Eye (tissue), 1 donor: Measurements from ENCODE around the gene SIPA1L3.
A peak's percentile ranks its signal among the peaks of the same experiment; 100 is the strongest.
"Not testable (repeated sequence)": the region's sequence is repeated elsewhere in the genome, so short reads cannot be mapped to it uniquely, and the experiment has no call there.

Experiments
- DNase-seq: peaks from one replicate; pipeline ENCODE4 v3.0.0-alpha.2; 2015

The SIPA1L3 gene

DNA sequence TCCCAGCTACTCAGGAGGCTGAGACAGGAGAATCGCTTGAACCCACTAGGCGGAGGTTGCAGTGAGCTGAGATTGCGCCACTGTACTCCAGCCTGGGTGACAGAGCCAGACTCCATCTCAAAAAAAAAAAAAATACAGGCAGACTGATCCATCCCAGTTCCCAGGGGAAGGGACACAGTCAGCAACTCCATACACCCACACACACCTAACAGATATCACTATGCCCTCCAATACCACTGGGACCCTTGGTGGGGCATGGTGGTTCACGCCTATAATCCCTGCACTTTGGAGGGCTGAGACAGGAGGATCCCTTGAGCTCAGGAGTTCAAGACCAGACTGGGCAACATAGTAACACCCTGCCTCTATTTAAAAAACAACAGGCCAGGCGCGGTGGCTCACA lies 314.4 kb downstream of the SIPA1L3 start:
- DNase-seq, result no peak

DNA sequence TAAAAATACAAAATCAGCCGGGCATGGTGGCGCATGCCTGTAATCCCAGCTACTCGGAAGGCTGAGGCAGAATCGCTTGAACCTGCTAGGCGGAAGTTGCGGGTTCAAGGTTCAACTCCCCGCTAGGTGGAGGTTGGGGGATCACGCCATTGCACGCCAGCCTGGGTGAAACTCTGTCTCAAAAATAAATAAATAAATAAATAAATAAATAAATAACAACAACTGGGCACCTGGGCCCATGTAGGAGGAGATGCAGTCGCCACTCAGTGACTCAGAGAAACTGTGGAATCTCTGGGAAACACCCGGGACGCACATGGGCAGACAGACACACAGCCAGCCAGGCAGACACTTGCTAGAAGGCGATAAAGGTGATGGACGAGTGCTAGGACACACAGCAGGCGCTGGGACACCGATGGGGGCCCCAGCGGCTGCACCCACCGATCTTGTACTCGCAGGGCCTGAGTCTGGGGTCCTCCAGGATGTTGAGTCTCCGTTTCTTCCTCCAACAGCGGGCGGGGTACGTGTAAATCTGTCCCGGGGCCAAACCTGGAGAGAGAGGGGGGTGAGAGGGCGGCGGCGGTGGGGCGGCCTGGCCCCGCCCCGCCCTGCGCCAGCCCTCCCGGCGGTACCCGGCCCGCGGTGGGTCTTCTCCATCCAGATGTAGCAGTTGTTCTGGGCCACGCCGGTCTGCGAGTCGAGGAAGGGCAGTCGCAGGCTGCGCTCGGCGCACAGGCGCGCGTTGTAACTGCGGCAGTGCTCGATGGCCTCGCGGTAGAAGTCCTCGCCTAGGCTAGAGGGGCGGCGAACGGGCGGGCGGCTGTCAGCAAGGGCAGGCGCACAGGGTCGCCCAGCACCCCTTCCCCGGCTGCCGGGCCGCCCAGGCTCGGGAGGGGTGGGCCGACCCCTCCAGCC lies 315.2 kb downstream of the SIPA1L3 start:
- DNase-seq, result no peak

DNA sequence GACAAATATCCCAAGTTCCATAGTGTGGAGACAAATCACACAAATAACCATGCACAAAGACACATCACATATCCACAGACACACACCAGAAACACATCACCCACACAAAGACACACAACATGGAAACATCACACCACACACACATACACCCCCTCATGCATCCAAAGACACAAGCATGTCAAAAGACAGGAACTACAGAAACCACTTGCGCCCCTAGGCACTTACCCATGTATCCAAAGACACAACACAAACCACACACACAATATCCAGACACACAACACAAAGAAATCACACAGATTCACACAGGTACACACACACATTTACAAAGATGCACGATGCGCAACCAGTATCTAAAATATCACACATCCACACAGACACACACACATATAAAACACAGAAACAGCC lies 316.1 kb downstream of the SIPA1L3 start:
- DNase-seq, result no peak

DNA sequence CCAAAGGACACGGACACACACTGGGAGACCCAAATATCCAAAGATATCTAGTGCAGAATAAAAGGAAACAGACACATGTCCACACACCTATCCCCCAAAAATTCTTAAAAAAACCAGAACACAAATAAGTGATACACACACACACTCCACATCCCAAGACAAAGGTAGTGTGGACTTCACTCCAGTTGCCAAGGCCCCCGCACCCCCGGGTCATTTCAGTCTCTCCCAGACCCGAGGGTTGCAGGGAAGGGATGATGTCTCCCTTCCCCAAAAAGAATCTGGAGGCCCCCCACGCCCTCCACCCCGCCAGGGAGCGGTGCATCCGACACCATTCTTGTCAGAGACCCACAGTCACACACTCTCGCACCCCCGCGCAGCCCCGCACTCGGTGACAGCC lies 316.6 kb downstream of the SIPA1L3 start:
- DNase-seq, result no peak

DNA sequence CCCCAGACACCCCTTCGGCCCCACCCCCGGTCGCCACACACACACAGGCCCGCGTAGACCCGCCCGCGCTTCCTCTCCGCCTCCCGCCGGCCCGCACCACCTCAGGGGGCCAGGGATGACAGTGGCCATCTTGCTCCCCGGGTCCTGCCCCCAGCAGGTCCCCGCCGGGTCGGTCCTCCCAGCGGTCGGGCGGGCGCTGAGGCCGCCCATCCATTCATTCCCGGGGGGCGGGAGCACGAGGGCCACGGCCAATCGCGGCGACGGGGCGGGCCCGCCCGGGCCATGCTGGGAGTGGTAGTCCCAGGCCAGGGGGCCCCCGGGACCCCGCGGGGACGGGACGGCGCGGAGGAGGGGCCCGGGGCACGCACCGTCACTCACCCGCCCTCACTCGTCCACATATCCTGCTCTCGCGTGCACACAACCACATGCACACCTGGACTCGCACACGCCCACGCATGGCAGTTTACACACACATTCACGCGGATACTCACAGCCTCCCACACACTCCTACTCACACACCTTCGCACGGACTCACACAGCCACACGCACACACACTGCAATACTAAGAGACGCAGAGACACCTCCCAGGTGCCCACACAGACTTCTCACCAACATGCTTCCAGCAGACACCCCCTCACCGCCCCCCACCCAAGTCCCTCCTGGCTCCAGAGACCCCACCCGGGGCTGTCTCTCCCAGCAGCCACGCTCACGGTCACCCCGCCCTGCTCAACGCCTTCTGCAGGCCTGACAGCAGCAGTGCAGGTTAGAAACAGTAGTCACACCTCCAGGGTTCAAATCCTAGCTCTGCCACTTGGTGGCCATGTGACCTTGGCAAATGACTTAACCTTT lies 317.2 kb downstream of the SIPA1L3 start, which contains the start of gene DPF1:
Gene DPF1 (minus strand): TSS at position 209 of the 849 bp plus-strand sequence. CDS start 80 bp downstream, at position 129.
- peak; percentile 87 for DNase-seq

DNA sequence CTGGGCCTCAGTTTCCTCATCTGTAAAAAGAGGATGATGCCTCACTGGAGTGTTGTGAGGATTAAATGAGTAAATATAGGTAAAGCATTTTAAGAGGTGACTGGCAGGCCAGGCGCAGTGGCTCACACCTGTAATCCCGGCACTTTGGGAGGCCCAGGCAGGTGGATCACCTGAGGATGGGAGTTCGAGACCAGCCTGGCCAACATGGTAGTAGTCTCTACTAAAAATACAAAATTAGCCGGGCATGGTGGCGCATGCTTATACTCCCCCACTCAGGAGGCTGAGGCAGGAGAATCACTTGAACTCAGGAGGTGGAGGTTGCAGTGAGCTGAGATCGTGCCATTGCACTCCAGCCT lies 317.8 kb downstream of the SIPA1L3 start:
- DNase-seq, result not testable (repeated sequence)

DNA sequence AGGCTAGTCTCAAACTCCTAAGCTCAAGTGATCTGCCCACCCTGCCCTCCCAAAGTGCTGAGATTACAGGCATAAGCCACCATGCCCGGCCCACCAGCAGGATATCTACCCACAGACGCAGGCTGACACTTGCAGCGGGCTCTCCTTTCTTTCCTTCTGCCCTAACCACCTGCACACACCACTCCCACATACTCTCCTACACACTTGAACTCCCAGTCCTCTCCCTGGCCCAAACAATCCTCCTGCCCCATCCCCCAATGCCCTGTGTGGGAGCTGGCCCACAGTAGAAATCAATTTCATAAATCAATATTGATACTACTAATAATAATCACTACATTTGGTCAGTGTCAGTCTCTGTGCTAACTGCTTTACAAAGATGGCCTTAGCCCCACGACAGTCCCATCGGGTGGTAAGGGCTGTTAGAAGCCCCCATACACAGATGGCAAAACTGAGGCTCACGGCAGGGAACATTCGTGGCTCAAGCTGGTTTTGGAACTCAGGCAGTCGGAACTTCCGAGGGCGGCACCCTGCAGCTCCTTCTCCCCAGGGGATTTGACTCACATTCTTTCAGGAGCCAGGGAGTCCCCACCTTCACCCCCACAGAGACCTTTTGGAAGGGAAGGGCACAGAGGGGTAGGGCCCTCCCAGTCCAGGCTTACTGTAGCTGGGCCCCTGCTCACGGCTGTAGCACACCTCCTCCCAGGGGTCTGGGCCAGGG lies 320.4 kb downstream of the SIPA1L3 start:
- no peak for DNase-seq

DNA sequence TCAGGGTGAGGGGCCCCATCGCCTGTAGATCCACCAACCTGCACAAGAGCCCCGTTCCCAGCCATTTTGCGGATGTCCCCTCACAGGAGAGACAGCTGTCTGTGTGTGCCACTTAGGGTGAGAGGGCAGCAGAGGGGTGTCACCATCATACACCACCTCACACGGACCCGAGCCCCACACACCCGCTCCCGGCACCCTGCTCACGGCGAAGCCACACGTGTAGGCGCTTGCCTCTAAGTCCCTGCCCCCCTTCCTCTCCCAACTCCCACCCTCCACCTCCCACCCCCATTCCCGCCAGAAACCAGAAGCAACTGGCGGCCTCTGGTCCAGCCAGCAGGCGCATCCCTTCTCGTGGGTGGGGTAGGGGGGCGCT lies 321.0 kb downstream of the SIPA1L3 start:
- DNase-seq, result peak; percentile 71

DNA sequence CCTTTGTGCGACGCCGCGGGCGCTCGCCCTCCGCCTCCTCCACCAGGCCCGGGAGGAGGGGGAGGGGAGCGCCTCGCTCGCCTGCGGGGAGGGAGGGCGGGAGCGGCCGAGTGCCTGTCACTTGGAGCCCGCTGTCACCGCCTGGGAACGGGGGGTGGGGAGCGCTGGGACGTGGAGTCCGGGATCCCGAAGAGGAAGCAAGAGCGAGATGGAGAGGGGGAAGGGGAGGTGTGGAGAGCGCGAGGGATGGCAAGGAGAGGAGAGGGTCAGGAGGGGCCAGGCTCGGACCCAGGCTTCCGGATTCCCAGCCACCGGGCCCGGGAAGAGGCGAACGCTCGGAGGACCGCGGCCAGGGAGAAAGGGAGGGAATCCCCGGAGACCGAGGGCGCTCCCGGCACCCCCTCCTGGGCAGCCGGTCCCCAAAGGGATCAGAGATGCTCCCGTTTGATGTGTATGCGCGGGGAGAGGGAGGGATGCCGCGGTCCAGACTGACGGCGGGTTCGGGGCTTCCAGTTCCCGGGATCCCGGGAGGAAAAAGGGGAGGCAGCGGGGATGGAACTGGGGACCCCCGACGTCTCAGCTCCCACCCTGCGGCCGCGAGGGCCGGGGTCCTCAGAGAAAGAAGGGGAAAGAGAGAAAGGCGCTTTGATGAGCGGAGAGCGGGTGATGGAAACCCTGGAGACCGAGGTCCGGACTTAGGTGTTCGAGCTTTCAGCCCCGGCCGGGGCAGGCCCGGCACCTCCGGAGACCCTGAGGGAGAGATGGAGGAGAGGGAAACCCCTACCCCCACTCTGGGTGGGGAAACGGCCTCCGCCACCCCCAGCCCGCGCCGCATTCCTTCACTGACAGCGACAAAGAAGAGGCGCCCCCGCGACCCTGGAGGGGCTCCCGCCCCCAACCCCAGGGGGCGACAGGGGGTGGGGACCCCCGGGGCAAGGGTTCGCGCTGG lies 321.8 kb downstream of the SIPA1L3 start:
- peak; percentile 86 for DNase-seq

DNA sequence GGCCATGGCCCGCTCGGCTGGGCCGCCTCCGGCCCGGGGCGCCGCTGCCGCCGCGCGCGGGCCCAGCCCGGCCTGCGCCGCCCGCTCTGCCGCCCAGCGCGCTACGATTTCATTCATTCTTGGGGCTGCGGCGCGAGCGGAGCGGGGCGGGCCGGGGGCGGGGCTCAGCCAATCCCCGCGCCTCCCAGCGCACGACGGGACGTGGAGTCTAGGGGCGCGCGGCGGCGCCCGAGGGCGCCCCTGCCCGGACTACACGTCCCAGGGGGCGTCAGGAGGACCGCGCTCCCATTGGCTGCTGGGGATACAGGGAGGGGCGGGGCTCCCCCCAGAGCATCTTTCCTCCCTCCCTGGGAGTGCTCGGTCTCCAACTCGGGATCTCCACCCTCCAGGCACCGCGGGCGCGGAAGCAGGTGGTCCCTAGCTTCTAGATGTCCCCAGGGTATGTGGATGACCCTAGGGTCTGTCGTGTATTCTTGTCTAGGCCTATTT lies 322.6 kb downstream of the SIPA1L3 start:
- DNase-seq, result peak; percentile 91

DNA sequence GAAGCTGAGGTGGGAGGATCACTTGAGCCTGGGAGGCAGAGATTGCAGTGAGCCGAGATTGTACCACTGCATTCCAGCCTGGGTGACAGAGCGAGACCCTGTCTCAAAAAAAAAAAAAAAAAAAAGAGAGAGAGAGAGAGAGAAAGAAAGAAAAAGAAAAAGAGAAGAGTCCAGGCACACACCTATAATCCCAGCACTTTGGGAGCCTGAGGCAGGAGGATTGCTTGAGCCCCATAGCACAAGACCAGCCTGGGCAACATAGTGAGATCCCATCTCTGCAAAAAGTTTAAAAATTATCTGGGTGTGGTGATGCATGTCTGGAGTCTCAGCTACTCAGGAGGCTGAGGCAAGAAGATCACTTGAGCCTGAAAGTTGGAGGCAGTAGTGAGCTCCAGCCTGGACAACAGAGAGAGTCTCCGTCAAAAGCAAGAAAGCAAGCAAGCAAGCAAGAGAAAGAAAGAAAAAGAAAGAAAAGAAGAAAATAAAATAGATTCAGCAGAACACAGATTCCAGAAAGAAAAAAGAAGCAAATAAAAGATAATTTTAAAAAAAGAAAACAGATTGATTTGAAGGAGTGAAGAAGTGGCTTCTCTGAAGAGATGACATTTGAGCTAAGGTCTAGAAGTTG lies 323.6 kb downstream of the SIPA1L3 start:
- DNase-seq, result not testable (repeated sequence)

DNA sequence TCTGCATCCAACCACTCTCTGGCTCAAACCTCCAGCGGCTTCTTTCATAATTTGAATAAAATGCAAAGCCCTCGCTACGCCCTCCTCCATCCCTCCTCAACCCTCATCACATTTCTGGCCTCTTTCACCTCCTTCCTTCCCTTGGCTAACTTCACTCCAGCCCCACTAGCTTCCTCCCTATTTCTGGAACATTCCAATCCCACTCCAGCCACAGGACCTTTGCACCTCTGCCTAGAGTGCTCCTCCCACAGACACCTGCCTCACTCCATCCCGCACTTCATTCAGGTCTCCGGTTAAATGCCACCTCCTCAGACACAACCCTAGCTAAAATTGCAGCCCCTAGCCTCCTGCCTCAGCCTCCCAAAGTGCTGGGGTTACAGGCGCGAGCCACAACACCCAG lies 324.9 kb downstream of the SIPA1L3 start:
- DNase-seq, result no peak

DNA sequence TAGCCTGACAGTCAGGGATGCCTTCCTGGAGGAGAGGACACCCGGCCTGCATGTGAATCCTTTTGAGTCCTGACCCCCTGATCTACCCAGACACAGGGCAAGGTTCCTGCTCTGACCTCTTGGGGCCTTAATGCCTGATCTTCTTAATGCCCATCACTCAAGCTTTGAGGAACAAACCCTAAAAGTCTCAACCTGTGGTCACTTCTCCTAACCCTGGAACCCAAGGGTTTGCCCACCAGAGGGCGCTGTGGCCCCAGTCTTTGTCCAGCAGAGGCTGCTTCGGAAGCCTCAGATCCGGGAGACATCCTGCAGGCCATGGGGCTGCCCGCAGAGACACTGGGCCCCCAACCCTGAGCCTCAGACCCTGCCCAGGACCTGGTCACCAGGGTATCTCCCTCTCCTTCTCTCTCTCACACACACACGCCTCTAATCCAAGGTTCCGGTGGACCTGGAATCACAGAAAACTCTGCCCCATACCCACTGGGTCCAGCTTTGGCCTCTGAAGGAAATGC lies 326.8 kb downstream of the SIPA1L3 start:
- DNase-seq, result peak; percentile 89

DNA sequence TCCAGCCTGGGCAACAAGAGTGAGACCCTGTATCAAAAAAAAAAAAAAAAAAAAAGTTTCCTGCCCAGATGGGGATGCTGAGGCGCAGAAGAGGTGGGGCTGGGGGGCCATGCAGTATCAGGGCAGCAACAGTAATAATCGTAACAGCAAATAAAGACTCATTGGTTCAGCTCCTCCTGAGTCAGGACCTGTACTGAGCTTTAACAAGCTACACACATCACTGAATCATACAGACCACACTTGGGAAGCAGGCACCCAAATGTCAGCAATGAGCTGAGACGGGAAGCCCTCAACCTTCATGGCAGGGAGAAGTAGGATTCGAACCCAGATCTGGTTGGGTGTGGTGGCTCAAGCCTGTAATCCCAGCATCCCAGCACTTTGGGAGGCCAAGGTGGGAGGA lies 327.6 kb downstream of the SIPA1L3 start:
- DNase-seq, result no peak

DNA sequence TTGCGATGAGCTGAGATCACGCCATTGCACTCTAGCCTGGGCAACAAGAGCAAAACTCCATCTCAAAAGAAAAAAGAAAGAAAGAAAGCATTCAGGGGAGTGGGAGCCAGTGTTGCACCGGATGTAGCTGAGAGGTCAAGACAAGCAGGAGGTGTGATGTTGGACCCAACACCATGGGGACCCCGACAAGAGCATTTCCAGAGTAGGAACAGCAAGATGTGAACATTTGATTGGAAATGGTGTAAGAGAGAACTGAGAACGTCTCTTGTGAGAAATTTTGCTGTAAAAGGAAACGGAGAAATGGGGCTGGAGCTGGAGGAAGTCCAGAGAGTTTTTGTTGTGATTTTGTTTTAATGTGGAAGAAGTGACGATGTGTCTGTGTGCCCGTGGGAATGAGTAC lies 332.8 kb downstream of the SIPA1L3 start:
- no peak for DNase-seq

DNA sequence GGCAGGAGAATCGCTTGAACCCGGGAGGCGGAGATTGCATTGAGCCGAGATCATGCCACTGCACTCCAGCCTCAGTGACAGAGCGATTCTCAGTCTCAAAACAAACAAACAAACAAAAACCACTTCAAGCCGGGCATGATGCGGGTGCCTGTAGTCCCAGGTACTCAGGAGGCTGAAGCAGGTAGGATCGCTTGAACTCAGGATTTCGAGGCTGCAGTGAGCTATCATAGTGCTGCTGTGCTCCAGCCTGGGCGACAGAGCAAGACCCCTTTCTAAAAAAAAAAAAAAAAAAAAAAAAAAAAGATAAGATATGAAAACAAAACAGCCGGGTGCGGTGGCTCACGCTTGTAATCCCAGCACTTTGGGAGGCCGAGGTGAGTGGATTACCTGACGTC lies 336.3 kb downstream of the SIPA1L3 start:
- no peak for DNase-seq

DNA sequence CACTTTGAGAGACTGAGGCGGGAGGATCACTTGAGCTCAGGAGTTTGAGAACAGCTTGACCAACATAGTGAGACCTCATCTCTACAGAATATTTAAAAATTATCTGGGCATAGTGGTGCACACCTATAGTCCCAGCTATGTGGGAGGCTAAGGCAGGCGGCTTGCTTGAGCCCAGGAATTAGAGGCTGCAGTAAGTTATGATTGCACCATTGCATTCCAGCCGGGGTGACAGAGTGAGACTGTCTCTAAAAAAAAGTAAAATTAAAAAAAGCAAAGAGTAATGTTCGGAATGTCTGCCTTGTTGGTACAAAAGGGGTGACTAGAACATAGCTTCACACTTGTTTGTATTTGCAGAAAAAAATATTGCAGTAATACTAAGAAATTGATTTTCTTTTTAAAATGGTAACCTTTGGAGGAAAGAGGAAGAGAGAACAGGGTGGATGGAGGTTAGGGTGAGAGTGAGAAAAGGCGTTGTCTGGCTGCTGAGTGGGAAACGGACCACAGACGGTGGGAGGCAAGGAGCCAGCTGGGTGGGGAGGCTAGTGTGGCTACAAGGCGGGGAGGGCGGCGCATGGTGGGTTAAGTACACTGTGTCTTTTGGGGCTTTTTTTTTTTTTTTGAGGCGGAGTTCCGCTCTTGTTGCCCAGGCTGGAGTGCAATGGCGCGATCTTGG lies 339.0 kb downstream of the SIPA1L3 start:
- no peak for DNase-seq

DNA sequence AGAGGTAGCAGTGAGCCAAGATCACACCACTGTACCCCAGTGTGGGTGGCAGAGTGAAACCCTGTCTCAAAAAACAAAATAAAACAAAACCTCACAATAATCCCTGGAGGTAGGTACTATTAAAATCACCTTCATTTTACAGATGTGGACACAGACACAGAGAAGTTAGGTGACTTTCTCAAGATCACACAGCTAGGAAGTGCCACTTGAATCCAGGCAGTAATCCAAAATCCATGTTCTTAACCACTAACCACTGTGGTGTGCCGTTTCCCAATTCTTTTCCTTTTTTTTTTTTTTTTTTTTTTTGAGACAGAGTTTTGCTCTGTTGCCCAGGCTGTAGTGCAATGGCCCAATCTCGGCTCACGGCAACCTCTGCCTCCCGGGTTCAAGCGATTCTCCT lies 340.1 kb downstream of the SIPA1L3 start:
- DNase-seq, result no peak

DNA sequence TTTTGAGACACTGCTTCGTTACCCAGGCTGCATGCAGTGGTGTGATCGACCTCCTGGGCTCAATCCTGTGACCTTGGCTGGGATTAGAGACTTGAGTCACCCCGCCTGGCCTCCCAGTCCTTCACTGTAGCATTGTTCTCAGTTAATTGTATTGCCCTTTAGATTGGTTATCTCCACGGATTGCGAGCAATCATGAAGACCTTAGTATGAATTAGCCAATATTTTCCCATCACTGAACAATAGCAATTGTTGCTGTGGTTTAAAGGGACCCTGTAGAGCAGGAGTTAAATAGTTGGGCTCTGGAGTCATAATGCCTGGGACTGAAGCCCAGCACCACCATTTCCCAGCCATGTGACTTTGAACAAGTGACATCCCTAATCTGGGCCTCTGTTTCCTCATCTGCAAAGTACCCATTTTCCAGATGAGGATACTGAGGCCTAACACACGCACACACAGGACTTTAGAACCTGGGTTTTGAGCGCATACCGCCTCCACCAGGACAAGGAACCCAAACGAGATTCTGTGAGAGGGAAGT lies 340.8 kb downstream of the SIPA1L3 start:
- no peak for DNase-seq

DNA sequence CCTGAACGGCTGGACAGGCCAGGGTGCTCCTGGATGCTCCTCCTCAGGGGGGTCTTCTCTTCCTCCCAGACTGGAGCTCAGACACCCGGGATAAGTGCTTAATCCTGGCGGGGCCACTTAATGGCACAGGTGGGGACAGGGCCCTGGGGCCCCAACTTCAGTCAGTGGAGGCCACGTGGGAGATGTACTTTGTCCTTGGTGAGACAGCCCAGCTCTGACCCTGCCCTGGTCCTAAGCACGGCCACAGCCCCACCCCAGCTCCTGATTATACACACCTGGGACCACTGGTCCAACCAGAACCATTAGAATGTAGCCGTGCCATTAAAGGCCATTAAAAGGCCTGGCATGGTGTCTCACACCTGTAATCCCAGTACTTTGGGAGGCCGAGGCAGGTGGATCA lies 341.4 kb downstream of the SIPA1L3 start:
- no peak for DNase-seq
